ENCODE measurements around the gene EXOC2.

GRCh38 chr6:530425-530824 is 162.5 kb downstream of the EXOC2 start:
- no peak for TF ChIP-seq POLR2A (IDR thresholded peaks at IDR 0.05; ENCODE audit: extremely low read depth, insufficient read length)
- TF ChIP-seq CTCF (IDR thresholded peaks at IDR 0.05; ENCODE audit: low read depth, low read length) = no peak
- no peak for TF ChIP-seq MAX (IDR thresholded peaks at IDR 0.05; ENCODE audit: low read depth, low read length)
